GM06990 (cell line): ENCODE data around the gene LITAFD.

ENCODE experiments used
- DNase-seq: peaks from one replicate; pipeline ENCODE4 v3.0.0-alpha.2; 2011; ENCODE audit not compliant: insufficient read length; ENCODE audit errors: extremely low read depth
- H3K27me3 ChIP-seq: replicated peaks from 2 replicates; pipeline ENCODE4 v1.6.0; 2011; ENCODE audit warnings: low read length; ENCODE audit not compliant: control insufficient read depth, insufficient read depth
- H3K36me3 ChIP-seq: 2 replicates; pipeline ENCODE4 v1.5.1; 2011; ENCODE audit warnings: low read length; ENCODE audit not compliant: control insufficient read depth, insufficient read depth
- H3K4me3 ChIP-seq: replicated peaks from 2 replicates; pipeline ENCODE4 v1.5.1; 2011; ENCODE audit warnings: low read depth, mild to moderate bottlenecking, control low read depth, low read length
- CTCF ChIP-seq: IDR thresholded peaks from 2 replicates; pipeline ENCODE4 v1.5.1; 2011; ENCODE audit warnings: low read length, control low read depth, mild to moderate bottlenecking, inconsistent platforms; ENCODE audit not compliant: insufficient read depth, poor library complexity, severe bottlenecking

The LITAFD gene

GRCh38 chr16:8885674-8886592 lies 3.8 kb downstream of the LITAFD start:
- Histone ChIP-seq H3K27me3 (no peaks in the 10 kb centered on the region), H3K4me3 (no peak overlapping the region), H3K36me3 (peaks cover 27% of the 10 kb centered on the region)
- no peak for TF ChIP-seq CTCF
- DNase-seq: no peak

- Histone ChIP-seq H3K4me3 (no peak overlapping the region), H3K27me3 (no peaks in the 10 kb centered on the region), H3K36me3 (peaks cover 28% of the 10 kb centered on the region)
- TF ChIP-seq CTCF: no peak
- DNase-seq: no peak
These were observed 4.7 kb downstream of the LITAFD start for GRCh38 chr16:8886593-8887430.

- Histone ChIP-seq H3K4me3 (no peak overlapping the region), H3K27me3 (no peaks in the 10 kb centered on the region), H3K36me3 (peaks cover 28% of the 10 kb centered on the region)
- no peak for TF ChIP-seq CTCF
- no peak for DNase-seq
These were observed 5.2 kb downstream of the LITAFD start for GRCh38 chr16:8887431-8887765.

DNA sequence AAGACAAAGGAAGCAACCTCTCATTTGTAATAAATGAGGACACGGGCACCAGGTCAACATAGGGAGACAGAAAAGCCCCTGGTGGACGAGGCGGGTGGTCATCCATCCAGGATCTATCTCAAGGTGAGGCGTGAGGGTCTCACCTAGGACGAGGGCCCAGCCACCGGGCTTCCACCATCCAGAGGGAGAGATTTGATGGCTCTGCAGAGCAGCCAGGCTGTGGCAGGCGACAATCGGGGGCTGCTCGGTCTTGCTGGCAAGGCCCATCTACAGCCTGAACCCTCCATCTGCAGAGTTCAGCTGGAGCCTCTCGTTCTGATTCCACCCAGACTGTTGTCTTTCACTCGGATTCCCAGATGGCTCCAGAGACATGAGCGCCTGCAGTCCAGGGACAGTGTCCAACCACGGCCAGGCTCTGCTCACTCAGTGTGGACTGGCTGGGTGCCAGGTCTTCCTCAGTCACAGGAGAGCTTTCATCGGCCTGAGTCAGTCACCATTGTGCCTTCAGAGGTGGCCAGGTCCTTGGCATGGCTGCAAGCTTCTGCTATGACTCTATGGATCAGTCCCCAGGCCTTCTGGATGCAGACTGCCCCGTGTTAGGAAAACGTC lies 5.9 kb downstream of the LITAFD start:
- TF ChIP-seq CTCF: no peak
- H3K27me3 ChIP-seq: no peaks in the 10 kb centered on the region
- peaks cover 28% of the 10 kb centered on the region for H3K36me3 ChIP-seq
- no peak for DNase-seq
- H3K4me3 ChIP-seq: no peak overlapping the region

- no peak for DNase-seq
- no peak overlapping the region for H3K4me3 ChIP-seq
- no peak for TF ChIP-seq CTCF
- peaks cover 35% of the 10 kb centered on the region for H3K36me3 ChIP-seq
- no peaks in the 10 kb centered on the region for H3K27me3 ChIP-seq
These were observed 7.1 kb downstream of the LITAFD start for GRCh38 chr16:8888951-8889892.
